Suprapubic skin (tissue), 4 donors: ENCODE measurements around the gene ADGRB3.

Experiments used
- CTCF ChIP-seq, 2 donors: fragments of 200-600 bp in 1 of 2; fragments of 450-650 bp in 1 of 2; sonication (generic) in 1 of 2; IDR thresholded peaks; one replicate each; pipeline ENCODE4 v1.5.1; 2016 to 2019; ENCODE audit warnings: antibody characterized with exemption in 2 of 2, mild to moderate bottlenecking in 1 of 2, moderate library complexity in 1 of 2
- EP300 ChIP-seq: sonication (generic); formaldehyde crosslinking; IDR thresholded peaks from one replicate; pipeline ENCODE4 v1.6.1; 2017; ENCODE audit warnings: antibody characterized with exemption
- POLR2A ChIP-seq, 2 donors: fragments of 450-650 bp; IDR thresholded peaks; one replicate each; pipeline ENCODE4 v1.6.1; 2017; ENCODE audit warnings: antibody characterized with exemption in 2 of 2, mild to moderate bottlenecking in 2 of 2, moderate library complexity in 2 of 2
- POLR2AphosphoS5 ChIP-seq, 3 donors: sonication (generic); formaldehyde crosslinking; IDR thresholded peaks; one replicate each; pipeline ENCODE4 v1.6.1; 2017; ENCODE audit warnings: antibody characterized with exemption in 3 of 3

GRCh38 chr6:68691120-68691519 is 56.0 kb downstream of the ADGRB3 start:
- no peak for TF ChIP-seq POLR2AphosphoS5 (IDR thresholded peaks at IDR 0.05)
- no peak for TF ChIP-seq CTCF (IDR thresholded peaks at IDR 0.05)
- TF ChIP-seq EP300: no peak
- no peak for TF ChIP-seq POLR2A (IDR thresholded peaks at IDR 0.05)
